ENCODE data around the gene KIF23.

The KIF23 gene

GRCh38 chr15:69480932-69481331 lies 66.8 kb downstream of the KIF23 start:
- Histone ChIP-seq H3K18ac (ENCODE audit: low read length) (no peak overlapping the region), H3K36me3 (replicated peaks in 1 of 2; ENCODE audit: control insufficient read depth in 2 of 2, insufficient read depth in 2 of 2, low read length in 2 of 2) (peaks cover 0 to 1% of the 10 kb centered on the region in 2 donors), H2BK12ac (ENCODE audit: low read length) (no peak overlapping the region), H3K27me3 (ENCODE audit: control insufficient read depth in 3 of 3, insufficient read depth in 3 of 3, low read depth in 1 of 3, low read length in 3 of 3) (peaks cover 0 to 5% (median 0%) of the 10 kb centered on the region in 3 experiments), H3K4me3 (ENCODE audit: low read length in 2 of 2) (no peak overlapping the region), H3K14ac (ENCODE audit: low read length) (no peak overlapping the region), H4K91ac (ENCODE audit: low read depth, low read length, poor library complexity) (no peak overlapping the region), H3K79me1 (ENCODE audit: low read depth, low read length) (no peaks in the 10 kb centered on the region), H3K4ac (ENCODE audit: low read length) (no peak overlapping the region), H3K9ac (ENCODE audit: low read depth, low read length, poor library complexity) (no peak overlapping the region), H3K23ac (ENCODE audit: low read depth, low read length, poor library complexity) (no peak overlapping the region), H3K9me3 (replicated peaks in 1 of 2; ENCODE audit: control insufficient read depth in 2 of 2, insufficient read depth in 1 of 2, low read depth in 1 of 2, low read length in 2 of 2) (peaks cover 0 to 7% of the 10 kb centered on the region in 2 donors), H2AK5ac (ENCODE audit: low read depth, low read length) (no peak overlapping the region), H2BK15ac (ENCODE audit: low read length) (no peak overlapping the region), H4K8ac (ENCODE audit: low read depth, low read length) (no peak overlapping the region), H3K4me1 (ENCODE audit: control insufficient read depth in 2 of 2, insufficient read depth in 1 of 2, low read depth in 1 of 2, low read length in 2 of 2) (no peaks in the 10 kb centered on the region), H3K4me2 (ENCODE audit: insufficient read depth, low read length, poor library complexity, severe bottlenecking) (no peak overlapping the region), H2BK120ac (ENCODE audit: low read depth, low read length) (no peak overlapping the region), H2BK5ac (ENCODE audit: low read length) (no peak overlapping the region), H2AFZ (ENCODE audit: low read length) (no peak overlapping the region), H3K27ac (replicated peaks; ENCODE audit: low read length) (no peak overlapping the region)
- no peak for DNase-seq (ENCODE audit: low spot score)
- WGBS, 2 donors (ENCODE audit: extremely low coverage in 2 of 2, insufficient read length in 2 of 2, insufficient replicate concordance in 1 of 2): no CpG with 5 or more reads among the region's 3 CpGs

- H3K4me1 ChIP-seq (ENCODE audit: control insufficient read depth in 2 of 2, insufficient read depth in 1 of 2, low read depth in 1 of 2, low read length in 2 of 2): no peaks in the 10 kb centered on the region
- no peak overlapping the region for H2BK120ac ChIP-seq (ENCODE audit: low read depth, low read length)
- H3K79me1 ChIP-seq (ENCODE audit: low read depth, low read length): no peaks in the 10 kb centered on the region
- no peak overlapping the region for H2BK15ac ChIP-seq (ENCODE audit: low read length)
- no peak overlapping the region for H3K4me2 ChIP-seq (ENCODE audit: insufficient read depth, low read length, poor library complexity, severe bottlenecking)
- H2BK12ac ChIP-seq (ENCODE audit: low read length): no peak overlapping the region
- peaks cover 0 to 1% of the 10 kb centered on the region in 2 donors for H3K36me3 ChIP-seq (replicated peaks in 1 of 2; ENCODE audit: control insufficient read depth in 2 of 2, insufficient read depth in 2 of 2, low read length in 2 of 2)
- DNase-seq (ENCODE audit: low spot score): no peak
- no peak overlapping the region for H3K4ac ChIP-seq (ENCODE audit: low read length)
- WGBS, 2 donors (ENCODE audit: extremely low coverage in 2 of 2, insufficient read length in 2 of 2, insufficient replicate concordance in 1 of 2): no CpG with 5 or more reads among the region's 4 CpGs
- H2BK5ac ChIP-seq (ENCODE audit: low read length): no peak overlapping the region
- peak overlapping the region; percentile 31 for H2AK5ac ChIP-seq (ENCODE audit: low read depth, low read length)
- no peak overlapping the region for H4K91ac ChIP-seq (ENCODE audit: low read depth, low read length, poor library complexity)
- H3K14ac ChIP-seq (ENCODE audit: low read length): no peak overlapping the region
- H2AFZ ChIP-seq (ENCODE audit: low read length): no peak overlapping the region
- H3K9me3 ChIP-seq (replicated peaks in 1 of 2; ENCODE audit: control insufficient read depth in 2 of 2, insufficient read depth in 1 of 2, low read depth in 1 of 2, low read length in 2 of 2): peaks cover 0 to 7% of the 10 kb centered on the region in 2 donors
- H3K23ac ChIP-seq (ENCODE audit: low read depth, low read length, poor library complexity): no peak overlapping the region
- H4K8ac ChIP-seq (ENCODE audit: low read depth, low read length): no peak overlapping the region
- H3K18ac ChIP-seq (ENCODE audit: low read length): no peak overlapping the region
- no peak overlapping the region for H3K4me3 ChIP-seq (ENCODE audit: low read length in 2 of 2)
- H3K27ac ChIP-seq (replicated peaks; ENCODE audit: low read length): no peak overlapping the region
- H3K9ac ChIP-seq (ENCODE audit: low read depth, low read length, poor library complexity): no peak overlapping the region
- H3K27me3 ChIP-seq (ENCODE audit: control insufficient read depth in 3 of 3, insufficient read depth in 3 of 3, low read depth in 1 of 3, low read length in 3 of 3): peaks cover 0 to 5% (median 0%) of the 10 kb centered on the region in 3 experiments
Observed at GRCh38 chr15:69482686-69483256, 68.6 kb downstream of the KIF23 start.

GRCh38 chr15:69484837-69485236 lies 70.7 kb downstream of the KIF23 start:
- H4K8ac ChIP-seq (ENCODE audit: low read depth, low read length): no peak overlapping the region
- no peak overlapping the region for H2BK15ac ChIP-seq (ENCODE audit: low read length)
- no peak overlapping the region for H3K9ac ChIP-seq (ENCODE audit: low read depth, low read length, poor library complexity)
- H2BK5ac ChIP-seq (ENCODE audit: low read length): no peak overlapping the region
- H3K4me3 ChIP-seq (ENCODE audit: low read length in 2 of 2): no peak overlapping the region
- no peak overlapping the region for H3K18ac ChIP-seq (ENCODE audit: low read length)
- H3K27ac ChIP-seq (replicated peaks; ENCODE audit: low read length): no peak overlapping the region
- H3K9me3 ChIP-seq (replicated peaks in 1 of 2; ENCODE audit: control insufficient read depth in 2 of 2, insufficient read depth in 1 of 2, low read depth in 1 of 2, low read length in 2 of 2): peaks cover 0 to 5% of the 10 kb centered on the region in 2 donors
- no peaks in the 10 kb centered on the region for H3K79me1 ChIP-seq (ENCODE audit: low read depth, low read length)
- no peak overlapping the region for H3K14ac ChIP-seq (ENCODE audit: low read length)
- no peak overlapping the region for H3K4me2 ChIP-seq (ENCODE audit: insufficient read depth, low read length, poor library complexity, severe bottlenecking)
- H3K27me3 ChIP-seq (ENCODE audit: control insufficient read depth in 3 of 3, insufficient read depth in 3 of 3, low read depth in 1 of 3, low read length in 3 of 3): no peaks in the 10 kb centered on the region
- H2AK5ac ChIP-seq (ENCODE audit: low read depth, low read length): no peak overlapping the region
- H2BK120ac ChIP-seq (ENCODE audit: low read depth, low read length): no peak overlapping the region
- no peaks in the 10 kb centered on the region for H3K36me3 ChIP-seq (replicated peaks in 1 of 2; ENCODE audit: control insufficient read depth in 2 of 2, insufficient read depth in 2 of 2, low read length in 2 of 2)
- no CpG with 5 or more reads among the region's 6 CpGs for WGBS, 2 donors (ENCODE audit: extremely low coverage in 2 of 2, insufficient read length in 2 of 2, insufficient replicate concordance in 1 of 2)
- no peak overlapping the region for H2AFZ ChIP-seq (ENCODE audit: low read length)
- H3K4me1 ChIP-seq (ENCODE audit: control insufficient read depth in 2 of 2, insufficient read depth in 1 of 2, low read depth in 1 of 2, low read length in 2 of 2): no peaks in the 10 kb centered on the region
- no peak overlapping the region for H4K91ac ChIP-seq (ENCODE audit: low read depth, low read length, poor library complexity)
- H3K23ac ChIP-seq (ENCODE audit: low read depth, low read length, poor library complexity): no peak overlapping the region
- H2BK12ac ChIP-seq (ENCODE audit: low read length): no peak overlapping the region
- H3K4ac ChIP-seq (ENCODE audit: low read length): no peak overlapping the region
- DNase-seq (ENCODE audit: low spot score): no peak

GRCh38 chr15:69486481-69487110 lies 72.4 kb downstream of the KIF23 start:
- Histone ChIP-seq H2BK12ac (ENCODE audit: low read length) (no peak overlapping the region), H2AFZ (ENCODE audit: low read length) (no peak overlapping the region), H3K23ac (ENCODE audit: low read depth, low read length, poor library complexity) (no peak overlapping the region), H3K9me3 (replicated peaks in 1 of 2; ENCODE audit: control insufficient read depth in 2 of 2, insufficient read depth in 1 of 2, low read depth in 1 of 2, low read length in 2 of 2) (peaks cover 0 to 5% of the 10 kb centered on the region in 2 donors), H3K4me3 (ENCODE audit: low read length in 2 of 2) (no peak overlapping the region), H2AK5ac (ENCODE audit: low read depth, low read length) (no peak overlapping the region), H4K91ac (ENCODE audit: low read depth, low read length, poor library complexity) (no peak overlapping the region), H3K4me1 (ENCODE audit: control insufficient read depth in 2 of 2, insufficient read depth in 1 of 2, low read depth in 1 of 2, low read length in 2 of 2) (no peaks in the 10 kb centered on the region), H3K27me3 (ENCODE audit: control insufficient read depth in 3 of 3, insufficient read depth in 3 of 3, low read depth in 1 of 3, low read length in 3 of 3) (no peaks in the 10 kb centered on the region), H3K36me3 (replicated peaks in 1 of 2; ENCODE audit: control insufficient read depth in 2 of 2, insufficient read depth in 2 of 2, low read length in 2 of 2) (no peaks in the 10 kb centered on the region), H2BK5ac (ENCODE audit: low read length) (no peak overlapping the region), H3K14ac (ENCODE audit: low read length) (no peak overlapping the region), H2BK15ac (ENCODE audit: low read length) (no peak overlapping the region), H2BK120ac (ENCODE audit: low read depth, low read length) (no peak overlapping the region), H3K4me2 (ENCODE audit: insufficient read depth, low read length, poor library complexity, severe bottlenecking) (no peak overlapping the region), H3K9ac (ENCODE audit: low read depth, low read length, poor library complexity) (no peak overlapping the region), H3K27ac (replicated peaks; ENCODE audit: low read length) (no peak overlapping the region), H3K79me1 (ENCODE audit: low read depth, low read length) (no peaks in the 10 kb centered on the region), H3K4ac (ENCODE audit: low read length) (no peak overlapping the region), H3K18ac (ENCODE audit: low read length) (no peak overlapping the region), H4K8ac (ENCODE audit: low read depth, low read length) (no peak overlapping the region)
- WGBS, 2 donors (ENCODE audit: extremely low coverage in 2 of 2, insufficient read length in 2 of 2, insufficient replicate concordance in 1 of 2): no CpG with 5 or more reads among the region's 3 CpGs
- DNase-seq (ENCODE audit: low spot score): no peak

Data from neuronal stem cell (in vitro differentiated cells).